ENCODE measurements around the gene GPR75. TPM values are rescaled to one million over a fixed set of nuclear protein-coding genes. Genes with fewer than 3 reads are reported as not detected.

GPR75 gene
- total and polyA plus RNA-seq, 2 of the 13 experiments (the other 11 are each of a cell fraction or from before 2014, with no cell fraction given), result 3.3 to 4.1 TPM

GRCh38 chr2:53826587-53827397 lies 33.0 kb downstream of the GPR75 start (continued):
- TF ChIP-seq ZNF782 (CRISPR knock-in tag; IDR thresholded peaks at IDR 0.05; ENCODE audit: borderline replicate concordance) (0 out of 2 replicates have a peak, but pooled peaks have one; percentile 19), FOXO4 (CRISPR knock-in tag; conservative IDR thresholded peaks at IDR 0.05) (no peak), U2AF1 (optimal IDR thresholded peaks at IDR 0.05; ENCODE audit: low read depth, low read length) (no peak), DMAP1 (CRISPR knock-in tag; IDR thresholded peaks at IDR 0.05) (peak; percentile 90), ZNF282 (IDR thresholded peaks at IDR 0.05; ENCODE audit: partially characterized antibody) (no peak), YEATS2 (CRISPR knock-in tag; IDR thresholded peaks at IDR 0.05; ENCODE audit: borderline replicate concordance) (peak; percentile 78; the same call in 1 of the 2 replicates), CEBPB (IDR thresholded peaks at IDR 0.05; ENCODE audit: borderline replicate concordance, low read depth, low read length) (peak; percentile 99), NFAT5 (CRISPR knock-in tag; IDR thresholded peaks at IDR 0.05) (no peak), RBM39 (IDR thresholded peaks at IDR 0.05; ENCODE audit: low read depth, low read length, poor library complexity, severe bottlenecking) (no peak), RNF219 (CRISPR knock-in tag; IDR thresholded peaks at IDR 0.05) (peak; percentile 83; the same call in 1 of the 2 replicates), ISX (CRISPR knock-in tag; conservative IDR thresholded peaks at IDR 0.05) (no peak), RFXANK (CRISPR knock-in tag; IDR thresholded peaks at IDR 0.05) (peak; percentile 53; the same call in 1 of the 2 replicates), ZBTB10 (CRISPR knock-in tag; IDR thresholded peaks at IDR 0.05; ENCODE audit: borderline replicate concordance) (no peak), ZNF264 (CRISPR knock-in tag; IDR thresholded peaks at IDR 0.05) (peak; percentile 91), KLF11 (CRISPR knock-in tag; IDR thresholded peaks at IDR 0.05) (peak; percentile 95), NR2F1 (CRISPR knock-in tag; IDR thresholded peaks at IDR 0.05) (peak; percentile 87 to 92), RAD21 (CRISPR knock-in tag; IDR thresholded peaks at IDR 0.05) (no peak; the same call in 1 of the 2 replicates), NFRKB (IDR thresholded peaks at IDR 0.05) (no peak)
